GM21515 (cell line): ENCODE data around the gene PTTG1IP.

ENCODE experiments used
- ATAC-seq: cut with Tn5 transposase; IDR thresholded peaks from one replicate; pipeline ENCODE4 v1.9.1; 2021; ENCODE audit not compliant: unreplicated experiment

PTTG1IP gene

GRCh38 chr21:44805859-44806258, 67.6 kb downstream of the PTTG1IP start:
- ATAC-seq = no peak

GRCh38 chr21:44805226-44805625, 68.3 kb downstream of the PTTG1IP start:
- ATAC-seq = no peak

GRCh38 chr21:44804762-44805161, 68.7 kb downstream of the PTTG1IP start:
- ATAC-seq = no peak

- ATAC-seq = no peak
Measured at GRCh38 chr21:44803651-44804050, 69.8 kb downstream of the PTTG1IP start.

- no peak for ATAC-seq
Measured at GRCh38 chr21:44802396-44803153, 70.9 kb downstream of the PTTG1IP start.

GRCh38 chr21:44801468-44802395, 71.8 kb downstream of the PTTG1IP start, which contains the start of gene UBE2G2:
Gene UBE2G2 (minus strand): TSS chr21:44801820. CDS start chr21:44801748, 72 bp downstream.
- ATAC-seq = peak; percentile 58

GRCh38 chr21:44800971-44801467, 72.5 kb downstream of the PTTG1IP start:
- ATAC-seq = peak; percentile 47

GRCh38 chr21:44800103-44800502, 73.4 kb downstream of the PTTG1IP start:
- ATAC-seq = no peak

- ATAC-seq = no peak
Measured at GRCh38 chr21:44799646-44800045, 73.8 kb downstream of the PTTG1IP start.
